ENCODE results near the gene ERC1. TPM values are rescaled to one million over a fixed set of nuclear protein-coding genes. Genes with fewer than 3 reads are reported as not detected.

The ERC1 gene
- total and polyA plus RNA-seq, 2 of the 4 experiments (the other 2 are of a cell fraction), result 11.6 to 25.6 TPM

GRCh38 chr12:1203735-1204019, 212.7 kb downstream of the ERC1 start:
- H4K5ac ChIP-seq (ENCODE audit: low read depth, low read length), result no peak overlapping the region
- DNase-seq (no peak), ATAC-seq (ENCODE audit: low read depth) (peak; percentile 15; the same call in 1 of the 2 replicates)
- H2BK15ac ChIP-seq (ENCODE audit: low read depth, low read length), result no peak overlapping the region
- H2AK9ac ChIP-seq (replicated peaks; ENCODE audit: low read depth, low read length, poor library complexity), result no peak overlapping the region
- H3K18ac ChIP-seq (ENCODE audit: low read depth, low read length), result no peak overlapping the region
- TF ChIP-seq USF2 (IDR thresholded peaks at IDR 0.05; ENCODE audit: low read depth, low read length), result no peak
- TF ChIP-seq NFE2L2 (IDR thresholded peaks at IDR 0.05; ENCODE audit: low read depth, low read length), result no peak
- TF ChIP-seq RAD21 (IDR thresholded peaks at IDR 0.05; ENCODE audit: low read length), result no peak
- no peak for TF ChIP-seq RCOR1 (IDR thresholded peaks at IDR 0.05; ENCODE audit: insufficient replicate concordance, low read length)
- no peak for TF ChIP-seq MXI1 (IDR thresholded peaks at IDR 0.05; ENCODE audit: borderline replicate concordance, low read depth, low read length)
- no peak for TF ChIP-seq RFX5 (IDR thresholded peaks at IDR 0.05; ENCODE audit: low read depth, low read length)
- TF ChIP-seq CHD1 (IDR thresholded peaks at IDR 0.05; ENCODE audit: low read depth, low read length), result no peak
- no peak; the same call in 1 of the 2 replicates for TF ChIP-seq CEBPB (IDR thresholded peaks at IDR 0.05; ENCODE audit: low read depth, low read length)
- TF ChIP-seq ELK1 (IDR thresholded peaks at IDR 0.05; ENCODE audit: borderline replicate concordance, low read depth, low read length), result no peak
- TF ChIP-seq POLR2A (IDR thresholded peaks at IDR 0.05; ENCODE audit: low read depth, low read length), result no peak
- no peak for TF ChIP-seq SMC3 (IDR thresholded peaks at IDR 0.05; ENCODE audit: low read depth, low read length)
- CTCF ChIA-PET, result interaction anchor here (1.2 kb wide), 1 partner anchor 9 kb away, joined by 3 read pairs; no protein-coding TSS in a partner anchor
- no peak overlapping the region for H2BK120ac ChIP-seq (ENCODE audit: low read depth, low read length)
- no peak overlapping the region for H2BK5ac ChIP-seq (ENCODE audit: low read depth, low read length, poor library complexity, severe bottlenecking)
- BruUV-seq (replicated peaks), result no TSS peak
- H3K14ac ChIP-seq (replicated peaks; ENCODE audit: low read depth, low read length), result no peak overlapping the region
- peaks cover 1% of the 10 kb centered on the region; the same call in 1 of the 2 replicates for H3K4me1 ChIP-seq (ENCODE audit: control insufficient read depth, insufficient read depth, low read length)
- H3K27ac ChIP-seq (ENCODE audit: insufficient read depth, low read length), result no peak overlapping the region
- in situ Hi-C loops (cut with MboI; ENCODE audit: low sequenced_read_pairs), result no loop called here
- intact Hi-C loops (cut with micrococcal nuclease), result no loop called here
- H3K9me1 ChIP-seq (ENCODE audit: insufficient read depth, low read length), result no peaks in the 10 kb centered on the region
- no peak overlapping the region for H3K56ac ChIP-seq (ENCODE audit: extremely low read depth, insufficient read depth, low read length)
- no peak overlapping the region for H3K4me3 ChIP-seq (ENCODE audit: insufficient read depth, low read depth, low read length)
- no peak overlapping the region for H2AK5ac ChIP-seq (ENCODE audit: low read depth, low read length)
- POLR2A ChIA-PET (ENCODE audit: unreplicated experiment), result no interaction called here
- no peaks in the 10 kb centered on the region for H4K20me1 ChIP-seq (ENCODE audit: insufficient read depth, low read length)
- H3K9me3 ChIP-seq (ENCODE audit: control insufficient read depth, insufficient read depth, low read length), result peaks cover under 1% of the 10 kb centered on the region; the same call in 1 of the 2 replicates
- no peak overlapping the region for H4K8ac ChIP-seq (ENCODE audit: low read depth in 2 of 2, low read length in 2 of 2)
- peak overlapping the region; percentile 38; the same call in 1 of the 2 replicates for H3K23ac ChIP-seq (ENCODE audit: low read depth, low read length)
- H4K91ac ChIP-seq (ENCODE audit: insufficient read depth, low read depth, low read length), result no peak overlapping the region
- no peak overlapping the region for H3K4me2 ChIP-seq (ENCODE audit: low read depth, low read length)
- H3K36me3 ChIP-seq (ENCODE audit: control insufficient read depth, insufficient read depth, low read length), result peaks cover 2% of the 10 kb centered on the region; the same call in 1 of the 2 replicates
- no peaks in the 10 kb centered on the region for H3K27me3 ChIP-seq (ENCODE audit: control insufficient read depth, insufficient read depth, low read length)
- H3K9ac ChIP-seq (ENCODE audit: low read depth, low read length), result no peak overlapping the region
- no peak overlapping the region for H2AFZ ChIP-seq (replicated peaks; ENCODE audit: low read length, poor library complexity)
- dilution Hi-C loops (cut with HindIII; ENCODE audit: low sequenced_read_pairs, unreplicated experiment), result no loop called here
- no peak overlapping the region for H2BK20ac ChIP-seq (ENCODE audit: low read depth, low read length)
- no peak overlapping the region for H3K4ac ChIP-seq (ENCODE audit: low read depth, low read length)
- peaks cover 6 to 11% of the 10 kb centered on the region in 2 experiments; a peak in 2 of 4 replicates for H3K79me1 ChIP-seq (ENCODE audit: low read depth in 1 of 2, low read length in 2 of 2)
